Measurements from ENCODE around the gene GRAMD1B.
"Not testable (repeated sequence)": the region's sequence is repeated elsewhere in the genome, so short reads cannot be mapped to it uniquely, and the experiment has no call there.

GRAMD1B gene

DNA sequence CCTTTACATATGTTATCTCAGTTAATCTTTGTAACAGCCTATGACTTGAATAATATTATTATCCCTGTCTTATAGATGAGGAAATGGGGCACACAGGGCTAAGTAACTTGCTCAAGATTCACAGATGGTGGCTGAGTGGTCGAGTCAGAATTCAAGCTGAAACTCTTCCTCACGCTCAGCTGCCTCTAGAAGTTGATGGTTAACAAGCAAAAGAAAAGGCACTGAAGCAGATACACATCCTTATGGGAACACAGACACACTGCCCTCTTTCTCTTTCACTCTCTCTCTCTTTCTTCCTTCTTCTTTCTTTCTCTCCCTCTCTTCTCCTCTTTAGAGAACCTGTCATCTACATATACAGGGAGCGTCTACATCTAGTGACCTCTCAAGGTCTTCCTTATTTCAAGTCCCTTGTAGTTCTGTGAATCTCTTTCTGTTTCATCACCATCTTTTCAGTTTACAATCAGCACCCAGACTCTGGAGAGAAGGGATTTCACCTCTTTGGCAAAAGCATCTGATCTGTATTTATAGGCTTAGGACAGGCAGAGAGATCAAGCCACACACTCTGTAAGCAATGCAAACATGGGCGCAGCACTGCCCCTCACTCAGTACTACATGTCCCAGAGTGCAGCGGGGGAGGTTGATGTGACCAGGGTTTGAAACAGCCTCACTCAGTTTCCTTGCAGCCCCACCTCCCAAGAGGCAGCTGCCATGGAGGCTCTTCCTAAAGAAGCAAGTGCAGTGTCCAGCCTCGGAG lies 75.7 kb downstream of the GRAMD1B start:
- no peak for DNase-seq (ENCODE audit: extremely low read depth in 1 of 2, low read depth in 1 of 2)

GRCh38 chr11:123507043-123507442 lies 77.0 kb downstream of the GRAMD1B start:
- no peak for DNase-seq (ENCODE audit: extremely low read depth in 1 of 2, low read depth in 1 of 2)

DNA sequence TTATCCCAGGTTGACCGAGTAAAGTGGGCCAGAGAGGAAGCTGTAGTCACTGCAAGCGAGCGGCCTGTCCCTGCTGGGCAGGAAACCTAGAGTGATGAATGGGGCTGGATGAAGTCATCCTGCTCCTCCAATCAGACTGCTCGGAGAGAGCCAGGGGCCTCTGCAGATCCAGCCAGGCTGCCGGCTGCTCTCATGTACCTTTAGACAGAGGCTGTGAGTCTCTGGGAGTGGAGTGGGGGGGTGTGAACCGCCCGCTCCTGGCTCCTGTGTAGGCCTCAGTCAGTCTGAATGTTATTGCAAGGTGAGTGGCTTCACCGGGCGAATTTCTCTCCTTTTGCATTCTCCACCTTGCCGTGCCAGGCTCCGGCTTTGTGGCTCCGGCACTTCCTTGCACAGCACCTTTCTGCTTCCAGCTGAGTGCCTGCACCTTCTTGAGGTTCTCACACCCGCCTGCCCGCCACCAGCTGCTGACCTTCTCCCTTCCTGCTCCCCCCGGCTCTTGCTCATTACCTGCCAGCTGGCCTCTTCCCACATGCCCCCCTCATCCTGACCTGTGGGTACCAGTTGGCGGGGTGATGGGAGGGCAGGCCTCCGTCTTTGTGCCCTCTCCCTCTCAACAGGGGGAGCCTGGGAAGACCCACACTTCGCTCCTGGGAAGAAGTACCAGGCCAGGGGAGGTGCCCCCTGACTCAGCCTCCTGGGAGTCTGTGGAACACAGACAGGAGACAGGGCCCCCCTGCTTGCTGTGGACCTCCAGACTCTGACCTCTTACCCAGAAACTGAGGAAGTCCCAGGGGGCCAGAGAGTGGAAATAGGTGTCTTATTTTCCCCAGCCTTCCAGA lies 79.9 kb downstream of the GRAMD1B start:
- no peak for DNase-seq (ENCODE audit: extremely low read depth in 1 of 2, low read depth in 1 of 2)

GRCh38 chr11:123510579-123510905 lies 80.5 kb downstream of the GRAMD1B start:
- no peak for DNase-seq (ENCODE audit: extremely low read depth in 1 of 2, low read depth in 1 of 2)

DNA sequence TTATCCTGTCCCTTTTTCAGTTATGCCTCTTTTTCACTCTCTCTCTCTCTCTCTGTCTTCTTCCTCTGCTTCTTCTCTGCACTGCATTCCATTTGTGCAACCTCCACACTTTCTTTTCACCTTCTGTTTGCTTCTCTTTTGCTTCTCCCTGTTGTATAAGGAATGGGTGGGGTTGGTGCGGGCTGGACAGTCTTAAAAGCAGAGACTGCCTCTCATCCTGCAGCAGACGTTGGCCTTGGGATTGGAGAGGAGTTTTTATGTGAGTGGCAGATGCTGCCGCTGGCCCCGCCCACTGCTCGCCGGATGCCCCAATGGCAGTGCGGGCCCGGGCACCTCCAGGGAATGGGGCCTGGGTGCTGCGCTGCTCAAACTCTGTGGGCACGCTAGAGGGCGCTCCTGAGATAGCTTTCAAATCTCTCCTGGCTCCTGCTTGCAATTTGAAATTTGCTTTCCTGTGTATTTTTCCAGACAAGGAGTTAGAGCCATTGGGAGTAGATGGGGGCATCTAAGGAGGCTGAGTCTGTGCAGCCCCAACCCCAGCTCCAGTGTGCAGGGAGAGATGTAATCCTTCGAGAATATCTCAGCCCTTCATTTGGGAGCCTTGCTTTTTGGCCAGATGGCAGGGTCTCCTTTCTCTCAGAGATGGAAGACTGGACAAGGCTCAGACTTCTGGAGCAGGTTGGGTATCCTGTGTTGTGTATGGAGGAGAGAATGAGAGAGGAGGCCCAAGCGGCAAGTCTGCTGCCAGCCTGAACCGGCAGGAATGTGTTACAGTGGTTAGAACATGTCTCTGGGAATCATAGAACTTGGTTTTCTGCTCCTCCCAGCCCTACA lies 81.2 kb downstream of the GRAMD1B start:
- peak; percentile 2 to 33 for DNase-seq (ENCODE audit: extremely low read depth in 1 of 2, low read depth in 1 of 2)

- not testable (repeated sequence) for DNase-seq (ENCODE audit: extremely low read depth in 1 of 2, low read depth in 1 of 2)
Observed at GRCh38 chr11:123513309-123513708, 83.2 kb downstream of the GRAMD1B start.

DNA sequence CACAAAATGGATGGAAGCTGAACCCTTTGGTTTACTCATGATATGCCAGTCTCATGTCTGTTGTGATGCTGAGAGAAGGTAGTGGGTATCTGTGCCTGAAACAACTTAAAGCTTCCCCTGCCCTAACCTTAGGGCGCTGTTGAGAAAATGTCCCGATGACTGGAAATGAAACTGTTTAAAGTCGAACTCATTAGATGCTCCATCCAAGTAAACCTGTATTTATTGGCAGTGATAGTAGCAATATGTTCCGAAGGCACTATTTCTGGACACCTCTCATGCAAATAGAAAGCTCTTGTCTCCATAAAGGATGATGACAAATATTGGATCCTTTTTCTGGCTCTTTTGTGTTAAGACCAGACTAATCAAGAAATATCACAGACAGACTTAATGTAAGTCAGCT lies 86.2 kb downstream of the GRAMD1B start:
- no peak for DNase-seq (ENCODE audit: extremely low read depth in 1 of 2, low read depth in 1 of 2)

DNA sequence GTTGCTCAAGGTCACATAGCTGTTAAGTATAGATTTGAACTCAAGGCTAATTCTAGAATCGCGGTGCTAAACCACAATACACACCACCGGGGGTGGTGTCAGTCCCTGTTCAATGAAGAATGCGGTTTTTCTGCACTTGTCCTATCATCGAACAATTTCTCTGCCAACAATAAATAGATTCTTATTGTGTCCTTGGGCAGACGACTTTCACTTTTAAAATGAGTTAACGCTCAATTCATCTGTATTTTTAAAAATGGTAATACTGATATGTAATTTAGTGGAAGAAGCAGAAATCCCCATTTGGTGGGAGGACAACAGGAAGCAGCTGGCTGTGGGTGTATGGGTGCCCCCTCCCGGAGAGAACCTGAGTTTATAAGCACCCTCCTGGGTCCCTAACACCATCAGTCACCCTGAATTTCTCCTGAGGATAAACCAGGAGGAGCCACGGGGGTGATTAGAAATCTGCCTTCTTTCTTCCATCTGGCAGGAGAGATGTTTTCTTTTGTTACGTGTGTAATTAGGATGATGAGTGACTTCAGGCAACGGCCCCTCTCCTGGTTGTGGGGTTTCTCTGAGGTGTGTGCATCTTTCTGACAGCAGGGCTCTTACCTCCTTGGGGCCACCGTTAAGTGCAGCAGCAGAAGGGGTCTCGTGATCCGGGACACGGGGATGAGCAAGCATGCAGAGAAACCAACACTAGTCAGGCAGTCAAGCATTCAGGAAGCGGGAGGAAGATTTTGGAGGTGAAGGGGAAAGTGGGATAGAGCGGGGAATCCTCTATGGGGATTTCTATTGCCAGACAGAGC lies 87.7 kb downstream of the GRAMD1B start:
- no peak for DNase-seq (ENCODE audit: extremely low read depth in 1 of 2, low read depth in 1 of 2)

- no peak for DNase-seq (ENCODE audit: extremely low read depth in 1 of 2, low read depth in 1 of 2)
Observed at GRCh38 chr11:123518496-123519054, 88.5 kb downstream of the GRAMD1B start.

DNA sequence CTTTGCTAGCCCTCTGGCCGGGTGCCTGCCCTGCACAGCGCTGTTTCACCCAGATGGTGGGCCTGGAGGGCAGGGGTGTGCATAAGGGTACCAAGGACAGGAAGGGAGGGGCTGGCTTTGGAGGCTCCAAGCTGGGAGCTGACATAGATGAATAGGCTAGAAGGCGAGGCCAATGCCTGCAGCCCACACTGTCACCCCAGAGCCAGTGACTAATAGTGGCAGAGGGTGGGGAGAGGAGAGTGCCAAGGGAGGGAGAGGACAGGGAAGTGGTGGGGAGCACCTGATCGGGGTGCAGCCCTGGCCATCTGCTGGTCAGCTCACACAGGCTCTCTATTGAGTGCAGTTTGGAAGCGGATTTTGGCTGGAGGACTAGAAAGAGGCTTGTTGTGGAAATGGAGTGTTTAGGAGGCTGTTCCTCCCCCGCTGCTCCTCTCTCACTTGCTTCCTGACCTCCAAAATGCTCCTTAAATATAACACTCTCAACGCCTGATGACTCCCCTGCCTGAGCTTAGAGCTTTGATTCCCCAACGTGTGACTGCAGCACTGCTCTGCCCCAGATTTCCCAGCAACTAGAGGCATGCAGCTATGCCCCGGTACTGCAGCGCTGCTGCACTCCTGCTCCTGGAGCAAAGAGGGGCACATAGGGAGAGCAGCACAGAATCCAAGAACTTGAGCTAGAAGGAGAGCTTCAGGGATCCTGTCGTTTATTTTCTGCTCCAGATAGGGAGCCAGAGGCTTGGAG lies 89.2 kb downstream of the GRAMD1B start:
- DNase-seq (ENCODE audit: extremely low read depth in 1 of 2, low read depth in 1 of 2) = no peak

DNA sequence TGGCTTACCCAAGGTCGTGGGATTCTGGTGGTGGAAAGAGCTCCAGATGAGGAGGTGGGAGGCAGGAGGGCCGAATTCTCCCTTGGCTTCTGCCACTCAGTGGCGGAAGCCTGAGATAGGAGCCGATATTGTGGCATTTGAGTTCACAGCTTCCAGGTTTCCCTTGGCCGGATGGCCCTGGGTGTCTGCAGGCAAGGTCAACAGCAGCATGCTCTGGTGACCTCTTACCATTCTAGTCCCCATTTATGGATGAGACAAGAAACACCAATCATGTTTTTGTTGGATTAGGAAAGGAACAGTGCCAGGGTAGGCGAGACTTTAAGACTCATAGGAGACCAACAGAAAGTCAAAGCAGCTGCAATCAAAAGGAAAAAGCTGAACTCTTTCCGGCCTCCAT lies 89.7 kb downstream of the GRAMD1B start:
- DNase-seq (ENCODE audit: extremely low read depth in 1 of 2, low read depth in 1 of 2) = no peak

GRCh38 chr11:123520476-123520875 lies 90.4 kb downstream of the GRAMD1B start:
- DNase-seq (ENCODE audit: extremely low read depth in 1 of 2, low read depth in 1 of 2) = not testable (repeated sequence)

GRCh38 chr11:123521001-123521400 lies 90.9 kb downstream of the GRAMD1B start:
- no peak for DNase-seq (ENCODE audit: extremely low read depth in 1 of 2, low read depth in 1 of 2)

DNA sequence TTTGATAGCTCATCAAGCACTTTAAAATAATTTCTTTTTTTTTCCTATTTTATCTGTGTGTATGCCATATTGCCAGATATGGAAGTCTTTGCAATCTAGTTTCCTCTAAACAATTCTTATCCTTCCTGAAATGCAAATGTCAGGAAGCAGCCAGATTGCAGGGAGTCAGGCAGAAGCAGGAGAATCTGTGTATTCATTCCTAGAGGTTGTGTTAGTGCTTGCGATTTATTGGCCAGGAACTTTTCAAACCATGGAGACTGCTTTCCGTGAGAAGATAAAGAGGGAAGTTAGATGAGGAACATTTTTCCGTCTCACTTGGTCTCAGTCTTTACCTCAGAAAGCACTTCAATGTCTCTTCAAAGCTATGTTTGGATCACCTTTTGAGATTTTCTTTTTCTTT lies 91.9 kb downstream of the GRAMD1B start:
- no peak for DNase-seq (ENCODE audit: extremely low read depth in 1 of 2, low read depth in 1 of 2)

DNA sequence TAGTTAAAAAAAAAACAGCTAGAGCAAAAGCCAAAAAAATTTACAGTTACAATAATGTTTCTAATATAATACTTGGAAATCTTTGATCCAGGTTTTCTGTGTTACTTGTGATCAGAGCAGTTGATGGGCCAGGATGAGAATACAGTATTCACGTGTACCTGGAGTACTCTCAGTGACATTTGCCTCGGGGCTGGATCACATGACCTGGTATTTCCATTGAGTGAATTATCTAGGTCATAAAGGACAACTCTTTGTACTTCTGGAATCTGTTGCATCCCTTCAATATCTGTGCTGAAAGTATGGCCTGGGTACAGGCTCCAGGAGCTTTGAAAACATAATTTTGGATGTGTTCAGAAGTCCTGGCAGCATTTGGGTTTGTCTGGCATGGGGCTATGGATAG lies 93.5 kb downstream of the GRAMD1B start:
- no peak for DNase-seq (ENCODE audit: extremely low read depth in 1 of 2, low read depth in 1 of 2)

DNA sequence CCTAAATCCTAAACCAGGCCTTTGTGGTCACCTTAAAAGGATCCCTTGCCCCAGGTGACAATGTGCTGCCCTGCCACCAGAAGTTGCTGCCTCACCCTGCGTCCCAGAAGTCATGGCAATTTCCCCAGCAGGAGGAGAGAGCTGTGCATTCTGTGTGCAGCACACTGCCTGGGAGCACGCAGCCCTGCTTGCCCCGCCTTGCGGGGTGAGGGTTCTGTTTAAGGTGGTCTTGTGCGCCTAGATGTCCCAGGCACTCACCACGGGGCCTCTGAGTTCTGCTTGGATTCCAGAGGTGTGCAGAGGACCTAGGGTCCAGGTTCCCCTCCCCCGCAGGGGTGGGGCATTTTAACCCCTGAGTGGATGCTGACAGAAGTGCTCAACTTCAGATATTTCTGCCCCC lies 95.0 kb downstream of the GRAMD1B start:
- DNase-seq (ENCODE audit: extremely low read depth in 1 of 2, low read depth in 1 of 2) = no peak

DNA sequence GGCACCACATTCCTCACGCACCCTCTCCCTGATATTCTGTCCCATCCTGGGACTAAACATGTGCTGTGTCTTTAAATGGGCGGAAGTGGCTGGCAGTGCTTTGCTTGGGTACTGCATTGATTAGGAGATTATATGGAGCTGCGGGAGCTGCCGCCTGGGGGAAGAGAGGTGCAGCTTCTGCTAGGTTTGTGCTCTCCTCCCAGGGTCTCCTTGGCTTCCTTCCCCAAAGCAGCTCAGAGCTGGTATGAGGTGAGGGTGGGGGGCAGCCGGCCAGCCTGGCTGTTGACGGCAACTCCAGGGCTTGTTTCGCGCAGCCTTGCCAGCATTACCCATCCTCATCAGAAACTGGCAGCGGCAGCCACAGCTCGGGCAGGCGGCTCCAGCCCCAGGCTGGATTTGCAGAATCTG lies 95.4 kb downstream of the GRAMD1B start:
- DNase-seq (ENCODE audit: extremely low read depth in 1 of 2, low read depth in 1 of 2) = no peak

DNA sequence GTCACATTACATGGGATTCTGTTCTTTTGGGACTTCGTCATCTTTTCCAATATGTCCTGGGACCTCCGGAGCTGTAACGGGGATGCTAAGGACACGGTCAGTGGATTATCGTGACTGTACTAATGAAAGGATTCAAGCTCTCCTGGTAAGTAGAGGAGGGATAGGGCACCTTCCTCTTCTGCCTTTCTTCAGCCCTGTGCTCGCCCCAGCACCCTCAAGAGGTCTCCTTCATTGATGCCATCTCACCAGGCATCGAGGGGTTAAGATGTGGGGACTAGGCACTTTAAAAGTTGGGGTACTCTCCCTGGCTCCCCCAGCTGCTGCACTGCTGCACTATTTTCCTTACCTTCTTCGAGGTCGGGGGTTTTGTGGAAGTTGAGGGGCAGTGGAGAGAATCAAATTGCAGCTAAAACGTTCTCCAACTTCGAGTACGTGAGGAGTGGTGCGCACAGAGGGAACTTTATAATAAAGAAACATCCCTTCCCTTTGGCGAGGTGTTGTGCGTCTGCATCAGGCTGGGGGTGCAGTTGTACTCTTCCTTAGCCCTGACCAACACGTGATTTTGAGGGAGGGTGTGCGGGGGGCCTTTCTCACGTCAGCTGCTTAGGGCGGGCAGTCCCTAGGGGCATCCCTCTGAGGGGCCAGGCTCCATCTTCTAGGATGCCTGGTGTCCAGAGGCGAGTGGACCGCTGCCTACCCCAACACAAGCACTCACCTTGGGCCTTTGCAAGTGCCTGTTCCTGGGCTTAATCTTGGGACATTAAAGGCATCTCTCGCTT lies 96.1 kb downstream of the GRAMD1B start:
- no peak for DNase-seq (ENCODE audit: extremely low read depth in 1 of 2, low read depth in 1 of 2)

DNA sequence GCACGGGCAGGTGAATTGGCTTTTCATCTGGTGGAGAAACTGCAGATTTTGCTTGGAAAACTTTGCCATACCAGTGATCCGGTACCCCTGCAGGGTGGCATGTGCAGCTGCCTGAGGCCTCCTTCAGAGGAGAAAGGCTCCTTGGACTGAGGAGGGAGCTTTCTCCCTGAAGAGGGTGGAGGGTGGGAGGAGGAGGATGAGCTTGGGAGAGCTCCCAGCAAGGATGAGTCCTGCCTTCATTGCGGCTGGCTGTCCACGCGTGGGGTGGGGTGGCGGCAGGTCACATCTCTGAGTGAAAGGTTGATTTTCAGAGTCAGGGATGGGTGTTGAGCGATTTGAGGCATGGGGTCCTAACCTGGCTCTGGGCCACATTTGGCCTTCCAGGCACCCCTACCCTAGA lies 96.8 kb downstream of the GRAMD1B start:
- no peak for DNase-seq (ENCODE audit: extremely low read depth in 1 of 2, low read depth in 1 of 2)

Measured in activated CD8-positive, alpha-beta memory T cell treated with anti-CD3 and anti-CD28 coated beads for 1 hour (primary cell).